ENCODE results near the gene ESYT2.

ESYT2 gene

DNA sequence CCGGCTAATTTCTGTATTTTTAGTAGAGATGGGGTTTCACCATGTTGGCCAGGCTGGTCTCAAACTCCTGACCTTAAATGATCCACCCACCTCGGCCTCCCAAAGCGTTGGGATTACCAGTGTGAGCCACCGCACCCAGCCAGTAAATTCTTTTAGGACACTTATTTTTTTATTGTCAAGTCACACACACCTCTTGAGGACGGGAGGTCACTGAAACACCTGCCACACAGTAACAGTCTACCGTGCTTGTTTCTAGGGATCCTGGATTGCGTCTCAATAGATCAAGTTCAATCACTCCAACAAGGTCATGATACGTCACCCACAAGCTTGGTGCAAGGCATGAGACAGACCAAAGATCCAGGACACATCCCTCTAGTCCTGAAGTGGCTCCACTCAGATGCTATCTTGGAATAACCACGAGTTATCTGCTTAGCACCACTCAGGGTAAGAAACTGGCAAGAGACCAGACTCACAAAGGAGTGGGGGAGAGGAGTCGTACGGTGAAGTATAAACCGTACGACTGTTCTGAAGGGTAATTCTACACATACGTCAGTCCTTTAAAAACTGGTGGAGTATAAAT is 65.8 kb downstream of the ESYT2 start:
- Histone ChIP-seq H3K9me3 (ENCODE audit: control insufficient read depth, insufficient read depth, low read length) (no peaks in the 10 kb centered on the region), H3K9ac (ENCODE audit: low read depth, low read length) (no peak overlapping the region), H3K27ac (ENCODE audit: low read depth, low read length) (no peak overlapping the region), H3K4me3 (ENCODE audit: low read depth, low read length) (no peak overlapping the region), H3K27me3 (ENCODE audit: control insufficient read depth, insufficient read depth, low read length) (no peaks in the 10 kb centered on the region), H3K4me1 (ENCODE audit: control insufficient read depth, insufficient read depth, low read length) (no peaks in the 10 kb centered on the region), H3K36me3 (ENCODE audit: control insufficient read depth, insufficient read depth, low read length) (peaks cover 57% of the 10 kb centered on the region)

GRCh38 chr7:158761945-158762344 is 67.4 kb downstream of the ESYT2 start:
- H3K36me3 ChIP-seq (ENCODE audit: control insufficient read depth, insufficient read depth, low read length): peaks cover 69% of the 10 kb centered on the region
- H3K4me1 ChIP-seq (ENCODE audit: control insufficient read depth, insufficient read depth, low read length): no peaks in the 10 kb centered on the region
- H3K27me3 ChIP-seq (ENCODE audit: control insufficient read depth, insufficient read depth, low read length): no peaks in the 10 kb centered on the region
- H3K27ac ChIP-seq (ENCODE audit: low read depth, low read length): no peak overlapping the region
- H3K4me3 ChIP-seq (ENCODE audit: low read depth, low read length): no peak overlapping the region
- H3K9ac ChIP-seq (ENCODE audit: low read depth, low read length): no peak overlapping the region
- no peaks in the 10 kb centered on the region for H3K9me3 ChIP-seq (ENCODE audit: control insufficient read depth, insufficient read depth, low read length)

- Histone ChIP-seq H3K4me1 (ENCODE audit: control insufficient read depth, insufficient read depth, low read length) (no peaks in the 10 kb centered on the region), H3K27me3 (ENCODE audit: control insufficient read depth, insufficient read depth, low read length) (no peaks in the 10 kb centered on the region), H3K4me3 (ENCODE audit: low read depth, low read length) (no peak overlapping the region), H3K9ac (ENCODE audit: low read depth, low read length) (no peak overlapping the region), H3K27ac (ENCODE audit: low read depth, low read length) (no peak overlapping the region), H3K36me3 (ENCODE audit: control insufficient read depth, insufficient read depth, low read length) (peaks cover 68% of the 10 kb centered on the region), H3K9me3 (ENCODE audit: control insufficient read depth, insufficient read depth, low read length) (no peaks in the 10 kb centered on the region)
Observed at GRCh38 chr7:158760936-158761335, 68.4 kb downstream of the ESYT2 start.

GRCh38 chr7:158760445-158760764 is 68.9 kb downstream of the ESYT2 start:
- no peak overlapping the region for H3K27ac ChIP-seq (ENCODE audit: low read depth, low read length)
- H3K36me3 ChIP-seq (ENCODE audit: control insufficient read depth, insufficient read depth, low read length): peaks cover 68% of the 10 kb centered on the region
- no peak overlapping the region for H3K4me3 ChIP-seq (ENCODE audit: low read depth, low read length)
- no peaks in the 10 kb centered on the region for H3K4me1 ChIP-seq (ENCODE audit: control insufficient read depth, insufficient read depth, low read length)
- no peak overlapping the region for H3K9ac ChIP-seq (ENCODE audit: low read depth, low read length)
- no peaks in the 10 kb centered on the region for H3K9me3 ChIP-seq (ENCODE audit: control insufficient read depth, insufficient read depth, low read length)
- H3K27me3 ChIP-seq (ENCODE audit: control insufficient read depth, insufficient read depth, low read length): no peaks in the 10 kb centered on the region

DNA sequence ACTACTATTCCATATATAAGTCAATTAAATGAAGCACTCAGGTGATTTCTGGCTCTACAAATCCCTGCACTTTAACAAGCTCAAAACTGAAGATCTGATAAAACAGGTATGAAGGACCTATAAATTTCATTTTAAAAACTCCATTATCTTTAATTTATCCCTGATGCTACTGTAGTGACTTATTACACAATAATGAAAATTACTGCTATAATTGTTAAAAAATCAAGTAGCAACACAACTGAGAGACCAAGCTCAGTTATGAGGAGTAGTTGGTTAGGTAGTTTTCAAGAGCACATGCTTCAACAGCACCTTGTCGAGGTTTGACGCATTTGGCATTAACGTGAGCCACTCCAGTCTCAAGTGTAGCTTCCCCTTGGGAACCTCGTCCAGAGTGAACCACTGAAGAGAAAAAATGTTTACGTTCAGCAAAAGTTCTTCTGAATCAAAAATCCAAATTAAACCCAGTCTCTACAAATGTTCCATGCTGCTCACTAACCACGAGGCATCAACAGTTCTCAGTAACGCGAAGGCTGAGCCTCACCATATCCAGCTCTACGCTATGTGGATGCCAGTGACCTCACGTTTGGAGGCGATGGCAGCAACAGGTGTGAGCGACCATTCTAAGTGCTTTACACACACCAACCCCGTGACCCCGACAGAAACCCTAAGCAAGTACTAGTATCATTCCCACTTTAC is 69.4 kb downstream of the ESYT2 start:
- no peaks in the 10 kb centered on the region for H3K9me3 ChIP-seq (ENCODE audit: control insufficient read depth, insufficient read depth, low read length)
- no peak overlapping the region for H3K27ac ChIP-seq (ENCODE audit: low read depth, low read length)
- H3K9ac ChIP-seq (ENCODE audit: low read depth, low read length): no peak overlapping the region
- H3K4me1 ChIP-seq (ENCODE audit: control insufficient read depth, insufficient read depth, low read length): no peaks in the 10 kb centered on the region
- H3K36me3 ChIP-seq (ENCODE audit: control insufficient read depth, insufficient read depth, low read length): peaks cover 71% of the 10 kb centered on the region
- H3K27me3 ChIP-seq (ENCODE audit: control insufficient read depth, insufficient read depth, low read length): no peaks in the 10 kb centered on the region
- H3K4me3 ChIP-seq (ENCODE audit: low read depth, low read length): no peak overlapping the region

- Histone ChIP-seq H3K36me3 (ENCODE audit: control insufficient read depth, insufficient read depth, low read length) (peaks cover 71% of the 10 kb centered on the region), H3K4me3 (ENCODE audit: low read depth, low read length) (no peak overlapping the region)
Observed at GRCh38 chr7:158759245-158759614, 70.1 kb downstream of the ESYT2 start.

DNA sequence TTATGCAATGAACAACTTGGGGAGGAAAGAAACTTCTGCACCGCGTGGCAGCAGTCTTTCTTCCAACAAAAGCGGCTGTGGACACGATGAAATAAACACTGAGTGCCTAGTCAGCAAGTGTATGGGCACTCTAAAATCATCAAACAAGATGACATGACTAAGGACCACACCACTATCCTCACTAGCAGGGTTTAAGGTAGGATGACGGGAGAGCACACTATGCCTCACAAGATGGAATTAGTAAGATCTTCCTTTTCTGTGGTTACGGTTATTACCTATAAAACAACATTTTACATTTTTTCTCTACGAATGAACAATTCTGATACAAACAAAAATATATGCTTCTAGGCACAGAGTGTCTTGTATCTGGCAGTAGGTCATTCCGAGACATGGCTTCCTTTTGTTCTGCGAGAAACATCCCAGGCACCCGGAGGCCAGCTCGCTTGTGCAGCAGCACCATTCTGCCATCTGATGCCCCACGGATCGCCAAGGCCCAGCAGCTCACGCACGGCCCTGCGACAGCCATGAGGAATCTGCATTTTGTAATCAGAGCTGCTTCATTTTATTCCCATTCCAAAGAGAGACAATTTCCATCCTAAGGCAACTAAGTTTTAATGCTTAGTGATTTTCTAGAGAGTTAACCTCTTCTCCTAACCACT is 70.6 kb downstream of the ESYT2 start:
- Histone ChIP-seq H3K4me3 (ENCODE audit: low read depth, low read length) (no peak overlapping the region), H3K27ac (ENCODE audit: low read depth, low read length) (no peak overlapping the region), H3K9me3 (ENCODE audit: control insufficient read depth, insufficient read depth, low read length) (no peaks in the 10 kb centered on the region), H3K27me3 (ENCODE audit: control insufficient read depth, insufficient read depth, low read length) (no peaks in the 10 kb centered on the region), H3K36me3 (ENCODE audit: control insufficient read depth, insufficient read depth, low read length) (peaks cover 68% of the 10 kb centered on the region), H3K4me1 (ENCODE audit: control insufficient read depth, insufficient read depth, low read length) (no peaks in the 10 kb centered on the region), H3K9ac (ENCODE audit: low read depth, low read length) (no peak overlapping the region)

More at GRCh38 chr7:158759245-158759614, 70.1 kb downstream of the ESYT2 start:
- H3K9me3 ChIP-seq (ENCODE audit: control insufficient read depth, insufficient read depth, low read length): no peaks in the 10 kb centered on the region
- no peak overlapping the region for H3K27ac ChIP-seq (ENCODE audit: low read depth, low read length)
- H3K27me3 ChIP-seq (ENCODE audit: control insufficient read depth, insufficient read depth, low read length): no peaks in the 10 kb centered on the region
- H3K9ac ChIP-seq (ENCODE audit: low read depth, low read length): no peak overlapping the region
- no peaks in the 10 kb centered on the region for H3K4me1 ChIP-seq (ENCODE audit: control insufficient read depth, insufficient read depth, low read length)

DNA sequence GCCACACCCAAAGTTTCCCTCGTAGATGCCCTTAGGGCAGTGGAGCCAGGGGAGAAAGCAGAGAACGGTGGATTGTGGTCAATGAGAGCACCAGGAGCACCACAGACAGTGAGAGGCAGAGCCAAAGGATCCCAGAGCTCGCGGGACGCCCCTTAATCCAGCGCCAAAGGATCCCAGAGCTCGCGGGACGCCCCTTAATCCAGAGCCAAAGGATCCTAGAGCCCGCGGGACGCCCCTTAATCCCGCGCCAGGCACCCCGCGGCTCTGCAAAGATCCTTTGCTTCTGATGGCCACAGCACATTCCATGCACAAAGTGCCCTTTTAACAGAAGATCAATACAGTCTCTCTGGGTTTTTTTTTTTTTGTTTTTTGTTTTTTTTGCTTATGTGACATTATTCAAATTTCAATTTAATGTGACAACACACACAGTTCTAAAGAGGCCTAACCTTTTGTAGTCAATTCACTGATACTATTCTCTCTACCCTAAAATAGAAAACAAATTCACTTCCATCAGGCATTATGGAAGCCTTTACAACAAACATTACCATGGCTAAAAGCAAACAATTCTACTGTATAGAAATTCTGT is 71.8 kb downstream of the ESYT2 start:
- H3K9ac ChIP-seq (ENCODE audit: low read depth, low read length): no peak overlapping the region
- no peak overlapping the region for H3K4me3 ChIP-seq (ENCODE audit: low read depth, low read length)
- H3K4me1 ChIP-seq (ENCODE audit: control insufficient read depth, insufficient read depth, low read length): no peaks in the 10 kb centered on the region
- no peaks in the 10 kb centered on the region for H3K27me3 ChIP-seq (ENCODE audit: control insufficient read depth, insufficient read depth, low read length)
- H3K9me3 ChIP-seq (ENCODE audit: control insufficient read depth, insufficient read depth, low read length): no peaks in the 10 kb centered on the region
- H3K27ac ChIP-seq (ENCODE audit: low read depth, low read length): no peak overlapping the region
- peaks cover 62% of the 10 kb centered on the region for H3K36me3 ChIP-seq (ENCODE audit: control insufficient read depth, insufficient read depth, low read length)

DNA sequence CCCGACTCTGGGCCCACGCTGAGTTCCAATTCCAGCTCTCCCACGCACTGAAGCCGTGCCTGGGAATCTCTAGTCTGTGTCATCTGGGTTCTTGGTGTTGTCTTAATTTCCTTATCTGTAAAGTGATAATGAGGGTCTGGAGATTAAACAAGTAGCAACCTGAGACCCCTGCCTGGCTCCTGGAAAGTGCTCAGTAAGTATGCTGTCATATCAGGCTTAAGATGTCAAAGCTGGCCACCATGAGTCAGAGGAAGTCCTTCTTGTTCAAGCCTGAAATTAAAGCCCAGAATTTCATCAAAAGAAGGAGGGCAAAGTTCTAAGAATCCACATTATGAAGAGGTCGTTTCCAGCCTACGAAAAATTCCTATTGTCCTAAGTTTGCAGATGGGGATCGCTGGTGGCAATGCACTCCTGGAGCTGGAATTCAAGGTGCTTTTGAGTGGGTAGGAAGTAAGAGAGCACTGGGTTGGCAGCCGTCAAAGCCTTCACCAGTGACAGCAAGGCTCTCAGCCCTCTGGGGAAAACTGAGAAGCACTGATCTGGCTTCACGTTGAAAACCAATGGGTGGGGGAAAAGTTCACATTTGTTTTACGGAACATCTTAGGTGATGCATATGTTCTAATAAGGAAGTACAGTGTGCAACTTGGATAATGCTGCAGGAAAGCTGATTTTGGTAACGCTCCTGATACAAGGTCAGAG is 74.4 kb downstream of the ESYT2 start:
- Histone ChIP-seq H3K27me3 (ENCODE audit: control insufficient read depth, insufficient read depth, low read length) (no peaks in the 10 kb centered on the region), H3K36me3 (ENCODE audit: control insufficient read depth, insufficient read depth, low read length) (peaks cover 50% of the 10 kb centered on the region), H3K27ac (ENCODE audit: low read depth, low read length) (no peak overlapping the region), H3K9ac (ENCODE audit: low read depth, low read length) (no peak overlapping the region), H3K9me3 (ENCODE audit: control insufficient read depth, insufficient read depth, low read length) (no peaks in the 10 kb centered on the region), H3K4me1 (ENCODE audit: control insufficient read depth, insufficient read depth, low read length) (no peaks in the 10 kb centered on the region), H3K4me3 (ENCODE audit: low read depth, low read length) (no peak overlapping the region)

- no peaks in the 10 kb centered on the region for H3K4me1 ChIP-seq (ENCODE audit: control insufficient read depth, insufficient read depth, low read length)
- no peak overlapping the region for H3K9ac ChIP-seq (ENCODE audit: low read depth, low read length)
- H3K27ac ChIP-seq (ENCODE audit: low read depth, low read length): no peak overlapping the region
- H3K36me3 ChIP-seq (ENCODE audit: control insufficient read depth, insufficient read depth, low read length): peaks cover 46% of the 10 kb centered on the region
- no peaks in the 10 kb centered on the region for H3K27me3 ChIP-seq (ENCODE audit: control insufficient read depth, insufficient read depth, low read length)
- no peak overlapping the region for H3K4me3 ChIP-seq (ENCODE audit: low read depth, low read length)
- H3K9me3 ChIP-seq (ENCODE audit: control insufficient read depth, insufficient read depth, low read length): no peaks in the 10 kb centered on the region
Observed at GRCh38 chr7:158753900-158754299, 75.4 kb downstream of the ESYT2 start.

DNA sequence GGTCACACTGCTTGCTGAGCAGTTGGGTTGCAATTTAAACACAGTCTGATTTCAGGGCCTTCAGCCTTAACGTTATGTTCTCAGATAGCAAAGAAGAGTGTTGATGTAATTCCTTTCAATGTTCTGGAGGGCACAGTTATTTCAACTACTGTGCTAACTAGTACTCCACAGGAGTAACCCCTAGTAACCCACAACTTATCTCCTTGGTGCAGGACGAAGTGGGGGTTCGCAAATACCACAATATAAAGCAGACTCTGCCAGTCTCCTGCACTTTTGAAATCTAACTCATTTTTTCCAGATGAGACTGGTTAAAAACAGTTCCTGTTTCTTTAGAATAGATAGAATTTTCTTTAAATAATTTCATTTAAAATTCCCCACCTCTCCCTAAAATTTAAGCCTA is 77.6 kb downstream of the ESYT2 start:
- no peaks in the 10 kb centered on the region for H3K4me1 ChIP-seq (ENCODE audit: control insufficient read depth, insufficient read depth, low read length)
- H3K4me3 ChIP-seq (ENCODE audit: low read depth, low read length): no peak overlapping the region
- H3K9me3 ChIP-seq (ENCODE audit: control insufficient read depth, insufficient read depth, low read length): no peaks in the 10 kb centered on the region
- peaks cover 40% of the 10 kb centered on the region for H3K36me3 ChIP-seq (ENCODE audit: control insufficient read depth, insufficient read depth, low read length)
- H3K27me3 ChIP-seq (ENCODE audit: control insufficient read depth, insufficient read depth, low read length): no peaks in the 10 kb centered on the region
- H3K9ac ChIP-seq (ENCODE audit: low read depth, low read length): no peak overlapping the region
- no peak overlapping the region for H3K27ac ChIP-seq (ENCODE audit: low read depth, low read length)
